Muscle of arm (tissue), 12 donors: ENCODE measurements around the gene OR10J1. TPM values are rescaled to one million over a fixed set of nuclear protein-coding genes. Genes with fewer than 3 reads are reported as not detected.

Experiments used
- polyA plus RNA-seq, 12 donors: library from polyadenylated mRNA; unstranded; fragments of 120-200 nt; gene quantifications; one replicate each; pipeline ENCODE4 v1.2.1, GENCODE V29; 2013; ENCODE audit not compliant: insufficient read length in 12 of 12

The OR10J1 gene
- polyA plus RNA-seq, 12 donors: 0.08 TPM; not detected in 11

Other genes starting within 250 kb of the OR10J1 start
- 1 to 10 TPM in 8 of 12 donors, under 1 TPM in 2, not detected in 2; 0.80 to 4.2 (median 2.0) TPM for gene ACKR1, start 234.8 kb upstream of the OR10J1 start, polyA plus RNA-seq
- gene FCER1A, start 137.4 kb upstream of the OR10J1 start, polyA plus RNA-seq: 1 to 10 TPM in 2 of 12 donors, under 1 TPM in 7, not detected in 3; 0.20 to 3.1 (median 0.50) TPM
- not detected for gene OR10J4, start 7.5 kb upstream of the OR10J1 start, polyA plus RNA-seq
- gene OR10J5, start 96.3 kb downstream of the OR10J1 start, polyA plus RNA-seq: not detected
- not detected for gene APCS, start 148.1 kb downstream of the OR10J1 start, polyA plus RNA-seq